ENCODE measurements around the gene TMEM132D. TPM values are rescaled to one million over a fixed set of nuclear protein-coding genes. Genes with fewer than 3 reads are reported as not detected.

The TMEM132D gene
- total RNA-seq, 1 donor from 2014 or later, result 0.06 TPM

DNA sequence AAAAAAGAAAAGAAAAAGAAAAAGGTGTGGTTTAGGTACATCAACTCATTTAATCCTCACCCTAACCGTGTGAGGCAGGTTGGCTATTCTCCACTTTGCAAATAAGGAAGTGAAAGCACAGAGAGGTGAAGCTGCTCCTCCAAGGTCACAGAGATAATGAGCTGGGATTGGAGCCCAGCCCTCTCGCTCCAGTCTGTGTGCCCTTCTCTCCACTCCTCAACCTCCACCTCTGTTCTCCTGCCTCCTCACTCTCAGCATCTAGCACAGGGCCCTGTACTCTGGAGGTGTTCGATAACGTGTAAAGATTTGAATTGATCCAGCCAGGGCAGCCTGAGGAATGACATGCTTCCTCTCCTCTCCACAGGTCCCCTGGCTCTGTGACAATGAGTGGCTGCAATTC, 502.3 kb downstream of the TMEM132D start:
- no peak overlapping the region for H3K4me3 ChIP-seq (ENCODE audit: low read depth, low read length)
- TF ChIP-seq CTCF (conservative IDR thresholded peaks at IDR 0.05; ENCODE audit: low read depth, low read length), result no peak
- DNase-seq (ENCODE audit: low read depth), result no peak

GRCh38 chr12:129394177-129394825, 509.5 kb downstream of the TMEM132D start:
- no peak overlapping the region for H3K4me3 ChIP-seq (ENCODE audit: low read depth, low read length)
- TF ChIP-seq CTCF (conservative IDR thresholded peaks at IDR 0.05; ENCODE audit: low read depth, low read length), result no peak
- DNase-seq (ENCODE audit: low read depth), result no peak

DNA sequence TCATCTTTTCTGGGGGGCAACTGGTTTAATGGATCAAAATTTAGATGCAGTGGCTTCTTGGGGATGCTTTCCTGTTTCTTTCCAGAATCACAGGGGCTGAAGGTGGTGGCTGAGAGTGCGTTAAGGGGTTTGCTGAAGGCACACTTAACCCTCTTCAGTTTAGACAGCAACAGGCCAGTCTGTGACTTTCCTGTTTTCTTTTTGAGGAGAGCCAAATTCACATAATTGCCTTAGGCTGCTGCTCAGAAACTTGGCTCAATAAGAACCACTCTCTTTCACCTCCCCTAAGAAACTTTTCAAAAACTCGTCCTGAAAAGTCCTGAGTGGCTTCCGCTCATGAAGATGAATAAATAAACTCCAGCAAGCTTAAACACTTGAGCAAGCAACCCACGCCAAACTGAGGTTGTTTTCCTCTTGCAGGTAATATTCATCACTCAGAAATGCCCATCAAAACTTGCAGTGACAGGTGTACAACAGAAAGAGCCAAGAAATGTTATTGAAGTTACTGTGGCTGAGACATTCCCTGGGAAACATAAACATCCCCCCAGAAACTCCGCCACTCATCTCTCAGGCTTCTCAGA, 510.4 kb downstream of the TMEM132D start:
- no peak for DNase-seq (ENCODE audit: low read depth)
- no peak for TF ChIP-seq CTCF (conservative IDR thresholded peaks at IDR 0.05; ENCODE audit: low read depth, low read length)
- H3K4me3 ChIP-seq (ENCODE audit: low read depth, low read length), result no peak overlapping the region

GRCh38 chr12:129385637-129385990, 518.2 kb downstream of the TMEM132D start:
- no peak for DNase-seq (ENCODE audit: low read depth)
- H3K4me3 ChIP-seq (ENCODE audit: low read depth, low read length), result no peak overlapping the region
- TF ChIP-seq CTCF (conservative IDR thresholded peaks at IDR 0.05; ENCODE audit: low read depth, low read length), result no peak

GRCh38 chr12:129383956-129384355, 519.9 kb downstream of the TMEM132D start:
- DNase-seq (ENCODE audit: low read depth), result no peak
- no peak overlapping the region for H3K4me3 ChIP-seq (ENCODE audit: low read depth, low read length)
- TF ChIP-seq CTCF (conservative IDR thresholded peaks at IDR 0.05; ENCODE audit: low read depth, low read length), result no peak

DNA sequence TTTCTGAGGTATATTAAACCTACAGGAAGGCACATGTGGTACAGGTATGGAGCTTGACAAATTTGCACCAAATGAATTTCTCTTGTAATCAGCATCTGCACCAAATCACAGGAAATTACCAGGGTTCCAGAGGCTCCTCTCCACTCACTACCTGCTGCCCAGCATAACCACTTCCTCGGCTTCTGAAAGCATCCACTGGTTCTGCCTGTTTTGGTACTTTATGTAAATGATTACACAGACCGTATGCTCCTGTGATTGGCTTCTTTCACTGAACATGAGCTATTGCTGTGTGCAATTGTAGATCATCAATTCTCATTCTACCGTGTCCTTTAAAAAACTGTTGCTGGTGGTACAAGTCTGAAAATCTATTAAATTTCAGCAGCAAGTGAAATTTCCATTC, 522.1 kb downstream of the TMEM132D start:
- H3K4me3 ChIP-seq (ENCODE audit: low read depth, low read length), result no peak overlapping the region
- DNase-seq (ENCODE audit: low read depth), result no peak
- TF ChIP-seq CTCF (conservative IDR thresholded peaks at IDR 0.05; ENCODE audit: low read depth, low read length), result no peak
